Breast epithelium (tissue), 4 donors: Measurements from ENCODE around the gene MPP2. TPM values are rescaled to one million over a fixed set of nuclear protein-coding genes. Genes with fewer than 3 reads are reported as not detected.
A peak's percentile ranks its signal among the peaks of the same experiment; 100 is the strongest.

Experiments used
- DNase-seq, 2 donors: peaks; one replicate each; pipeline ENCODE4 v3.0.0-alpha.2; 2019; ENCODE audit warnings: low spot score in 2 of 2
- H3K27ac ChIP-seq, 2 donors: fragments of 200-600 bp; sonication (generic) in 1 of 2; one replicate each; pipeline ENCODE4 v1.5.1; 2016 to 2019; ENCODE audit warnings: mild to moderate bottlenecking in 1 of 2
- H3K27me3 ChIP-seq, 2 donors: fragments of 200-600 bp; sonication (generic) in 1 of 2; one replicate each; pipeline versions ENCODE4 v1.5.1 to v1.6.0; 2017 to 2019; ENCODE audit warnings: control low read depth in 1 of 2, mild to moderate bottlenecking in 1 of 2
- H3K36me3 ChIP-seq: fragments of 200-600 bp; one replicate; pipeline ENCODE4 v1.5.1; 2019
- H3K4me1 ChIP-seq, 2 donors: fragments of 200-600 bp; sonication (generic); one replicate each; pipeline ENCODE4 v1.5.1; 2016 to 2019; ENCODE audit warnings: control low read depth in 1 of 2
- H3K4me3 ChIP-seq, 3 donors: fragments of 200-600 bp; sonication (generic); 1 replicate in 2 of 3; 2 replicates in 1 of 3; pipeline ENCODE4 v1.5.1; 2016 to 2019; ENCODE audit warnings: mild to moderate bottlenecking in 3 of 3, moderate library complexity in 2 of 3
- H3K9me3 ChIP-seq, 2 donors: fragments of 200-600 bp; sonication (generic) in 1 of 2; one replicate each; pipeline ENCODE4 v1.5.1; 2016 to 2019; ENCODE audit warnings: control low read depth in 1 of 2
- POLR2A ChIP-seq: fragments of 450-650 bp; IDR thresholded peaks from one replicate; pipeline ENCODE4 v1.6.1; 2016; ENCODE audit warnings: antibody characterized with exemption, mild to moderate bottlenecking, moderate library complexity
- POLR2AphosphoS5 ChIP-seq, 3 donors: sonication (generic); formaldehyde crosslinking; IDR thresholded peaks; one replicate each; pipeline ENCODE4 v1.6.1; 2017; ENCODE audit warnings: antibody characterized with exemption in 3 of 3
- intact Hi-C: fragments of 100-400 bp; cut with DNase I; formaldehyde crosslinking; loops from one replicate; pipeline ENCODE4 v1.15.1; 2023; ENCODE audit warnings: low total_unique reads
- total RNA-seq, 3 donors: library from RNA; depleted of rRNA; stranded (reverse); fragments of >200 nt; gene quantifications; one replicate each; pipeline ENCODE4 v1.1.0, GENCODE V29; 2016
- TF ChIP-seq, protein P1 (sequence below), 3 donors: fragments of 450-650 bp; IDR thresholded peaks; one replicate each; pipeline ENCODE4 v1.5.1; 2016 to 2017; ENCODE audit warnings: antibody characterized with exemption in 3 of 3, mild to moderate bottlenecking in 3 of 3, moderate library complexity in 3 of 3

The MPP2 gene
- total RNA-seq, 3 donors from 2014 or later, result 2.6 to 7.9 (median 3.9) TPM

DNA sequence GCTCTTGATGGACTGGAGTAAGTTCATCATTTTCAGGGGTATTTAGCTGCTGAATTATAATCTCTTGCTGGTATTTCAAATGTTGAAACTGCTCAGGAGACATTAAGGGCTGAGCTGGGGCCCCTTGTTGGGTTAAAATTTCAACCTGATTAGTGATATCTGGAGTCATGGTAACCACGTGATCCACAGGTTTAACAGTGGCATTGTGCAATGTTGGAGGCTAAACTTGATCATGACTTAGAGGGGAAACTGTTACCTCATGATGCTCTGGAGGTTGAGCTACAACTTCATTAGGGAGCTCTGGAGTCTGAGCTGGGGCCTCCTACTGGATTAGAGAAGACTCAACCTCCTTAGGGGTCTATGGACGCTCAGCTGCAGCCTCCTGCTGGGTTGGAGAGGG, 17.2 kb upstream of the MPP2 start:
- Histone ChIP-seq H3K4me3 (no peak overlapping the region), H3K9me3 (no peaks in the 10 kb centered on the region), H3K27me3 (no peaks in the 10 kb centered on the region), H3K36me3 (no peaks in the 10 kb centered on the region), H3K4me1 (no peaks in the 10 kb centered on the region), H3K27ac (no peak overlapping the region)
- DNase-seq, result no peak
- TF ChIP-seq, protein P1, sequence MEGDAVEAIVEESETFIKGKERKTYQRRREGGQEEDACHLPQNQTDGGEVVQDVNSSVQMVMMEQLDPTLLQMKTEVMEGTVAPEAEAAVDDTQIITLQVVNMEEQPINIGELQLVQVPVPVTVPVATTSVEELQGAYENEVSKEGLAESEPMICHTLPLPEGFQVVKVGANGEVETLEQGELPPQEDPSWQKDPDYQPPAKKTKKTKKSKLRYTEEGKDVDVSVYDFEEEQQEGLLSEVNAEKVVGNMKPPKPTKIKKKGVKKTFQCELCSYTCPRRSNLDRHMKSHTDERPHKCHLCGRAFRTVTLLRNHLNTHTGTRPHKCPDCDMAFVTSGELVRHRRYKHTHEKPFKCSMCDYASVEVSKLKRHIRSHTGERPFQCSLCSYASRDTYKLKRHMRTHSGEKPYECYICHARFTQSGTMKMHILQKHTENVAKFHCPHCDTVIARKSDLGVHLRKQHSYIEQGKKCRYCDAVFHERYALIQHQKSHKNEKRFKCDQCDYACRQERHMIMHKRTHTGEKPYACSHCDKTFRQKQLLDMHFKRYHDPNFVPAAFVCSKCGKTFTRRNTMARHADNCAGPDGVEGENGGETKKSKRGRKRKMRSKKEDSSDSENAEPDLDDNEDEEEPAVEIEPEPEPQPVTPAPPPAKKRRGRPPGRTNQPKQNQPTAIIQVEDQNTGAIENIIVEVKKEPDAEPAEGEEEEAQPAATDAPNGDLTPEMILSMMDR (IDR thresholded peaks at IDR 0.05), result no peak
- no peak for TF ChIP-seq POLR2A
- TF ChIP-seq POLR2AphosphoS5 (IDR thresholded peaks at IDR 0.05), result no peak
- intact Hi-C loops, result no loop called here

DNA sequence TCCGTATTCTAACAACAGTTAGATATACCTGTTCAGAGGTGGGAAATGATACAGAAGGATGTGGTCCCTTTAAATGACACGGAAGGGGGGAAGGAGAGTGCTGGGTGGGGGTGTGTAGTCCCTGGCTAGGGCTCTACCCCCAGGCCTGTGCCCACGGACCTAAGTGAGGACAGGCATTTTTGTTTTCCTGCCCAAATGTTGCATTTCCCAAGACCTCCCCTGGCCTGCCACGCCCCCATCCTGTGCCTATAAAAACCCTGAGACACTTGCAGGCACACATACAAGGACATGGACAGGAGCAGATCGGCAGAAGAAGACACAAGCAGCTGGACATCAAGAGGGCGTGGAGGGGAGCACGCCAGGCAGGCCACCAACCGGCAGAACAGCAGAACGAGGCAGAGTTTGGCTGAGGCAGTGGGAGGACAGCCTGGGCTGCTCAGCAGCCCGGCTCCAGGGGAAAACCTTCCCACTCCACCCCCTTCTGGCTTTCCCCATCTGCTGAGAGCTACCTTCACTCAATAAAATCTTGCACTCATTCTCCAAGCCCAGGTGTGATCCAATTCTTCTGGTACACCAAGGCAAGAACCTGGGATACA, 13.3 kb upstream of the MPP2 start:
- no peak for TF ChIP-seq POLR2AphosphoS5 (IDR thresholded peaks at IDR 0.05)
- TF ChIP-seq POLR2A, result no peak
- TF ChIP-seq, protein P1 (IDR thresholded peaks at IDR 0.05), result no peak
- Histone ChIP-seq H3K9me3 (no peaks in the 10 kb centered on the region), H3K27me3 (no peaks in the 10 kb centered on the region), H3K27ac (no peak overlapping the region), H3K36me3 (no peaks in the 10 kb centered on the region), H3K4me3 (no peak overlapping the region), H3K4me1 (no peaks in the 10 kb centered on the region)
- intact Hi-C loops, result no loop called here
- no peak for DNase-seq

DNA sequence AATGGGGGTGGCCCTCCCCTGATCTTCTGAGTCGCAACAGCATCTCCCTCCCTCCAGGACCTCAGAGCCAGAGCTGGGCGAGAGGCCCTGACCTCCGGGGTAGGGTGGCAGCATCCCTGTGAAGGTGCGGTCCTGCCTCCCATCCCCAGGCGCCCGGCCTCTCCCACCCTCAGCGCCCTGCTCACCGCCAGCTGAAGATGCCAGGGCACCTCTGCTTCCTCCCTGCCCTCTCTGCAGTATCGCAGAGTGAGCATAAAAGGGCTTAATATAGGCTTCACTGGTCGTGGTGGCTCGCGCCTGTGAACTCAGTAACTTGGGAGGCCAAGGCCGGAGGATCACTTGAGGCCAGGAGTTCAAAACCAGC, 10.7 kb upstream of the MPP2 start:
- TF ChIP-seq, protein P1 (IDR thresholded peaks at IDR 0.05), result no peak
- TF ChIP-seq POLR2A (no peak), POLR2AphosphoS5 (IDR thresholded peaks at IDR 0.05) (no peak)
- H3K9me3 ChIP-seq, result no peaks in the 10 kb centered on the region

DNA sequence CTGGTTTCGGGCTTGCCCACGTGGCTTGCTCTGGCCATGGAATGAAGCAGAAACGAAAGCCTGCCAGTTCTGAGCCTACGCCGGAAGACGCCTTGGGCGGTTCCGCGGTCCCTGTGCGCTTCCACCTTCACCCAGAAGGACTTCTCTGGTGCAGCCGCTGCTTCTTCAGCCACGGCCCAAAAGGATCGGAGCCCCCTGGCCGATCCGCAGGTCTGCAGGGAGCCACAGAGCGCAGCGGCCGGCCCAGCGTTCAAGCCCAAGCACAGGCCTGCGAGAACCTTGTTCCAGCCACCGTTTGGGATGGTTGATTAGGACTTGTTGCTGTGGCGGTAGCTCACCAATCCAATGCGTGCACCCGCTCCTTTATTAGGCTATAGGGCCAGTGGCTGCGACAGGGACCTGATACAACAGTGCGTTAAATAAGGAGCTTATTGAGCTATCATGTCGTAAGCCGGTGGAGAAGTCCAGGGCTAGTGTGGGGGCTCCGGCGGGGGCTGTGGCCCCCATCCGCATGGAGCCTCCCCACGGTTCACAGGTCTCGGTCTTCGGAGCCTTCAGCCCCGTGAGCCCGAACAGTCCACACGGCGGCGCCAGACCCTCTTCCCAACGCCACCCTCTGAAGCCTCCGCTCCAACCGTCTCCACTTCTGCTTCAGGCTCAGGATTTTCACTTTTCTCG, 10.2 kb upstream of the MPP2 start:
- intact Hi-C loops, result no loop called here
- no peak for DNase-seq
- no peaks in the 10 kb centered on the region for H3K9me3 ChIP-seq
- no peak for TF ChIP-seq POLR2AphosphoS5 (IDR thresholded peaks at IDR 0.05)
- TF ChIP-seq POLR2A, result no peak
- TF ChIP-seq, protein P1 (IDR thresholded peaks at IDR 0.05), result peak in 1 of 3 donors; percentile 28
- peak overlapping the region; percentile 7 to 47 (median 12) for H3K4me3 ChIP-seq
- H3K27me3 ChIP-seq, result no peaks in the 10 kb centered on the region
- no peaks in the 10 kb centered on the region for H3K4me1 ChIP-seq
- H3K36me3 ChIP-seq, result no peaks in the 10 kb centered on the region
- H3K27ac ChIP-seq, result no peak overlapping the region

More for the DNA sequence above, 10.7 kb upstream of the MPP2 start:
- Histone ChIP-seq H3K27me3 (no peaks in the 10 kb centered on the region), H3K27ac (no peak overlapping the region), H3K36me3 (no peaks in the 10 kb centered on the region), H3K4me3 (peak overlapping the region in 2 of 3 donors; percentile 7 to 47), H3K4me1 (no peaks in the 10 kb centered on the region)
- intact Hi-C loops, result no loop called here
- no peak for DNase-seq

DNA sequence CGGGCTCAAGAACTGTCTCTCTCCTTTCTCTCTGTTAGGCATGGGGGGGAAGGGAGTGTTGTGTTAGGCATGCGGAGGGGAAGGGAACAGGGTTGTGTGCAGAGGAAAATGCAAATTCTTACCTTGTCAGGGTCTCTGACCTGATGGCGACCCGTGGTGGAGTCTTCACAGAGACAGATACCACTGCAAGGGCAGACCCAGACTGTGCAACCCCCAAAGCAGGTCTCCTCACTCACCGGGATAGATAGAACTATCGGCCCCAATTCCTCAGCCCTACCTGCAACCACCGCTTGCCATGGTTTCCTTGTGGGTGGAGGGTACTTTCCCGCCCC, 9.6 kb upstream of the MPP2 start:
- Histone ChIP-seq H3K4me1 (no peaks in the 10 kb centered on the region), H3K27me3 (no peaks in the 10 kb centered on the region), H3K27ac (no peak overlapping the region), H3K36me3 (no peaks in the 10 kb centered on the region), H3K9me3 (no peaks in the 10 kb centered on the region), H3K4me3 (peak overlapping the region; percentile 7 to 47 (median 12))
- TF ChIP-seq, protein P1 (IDR thresholded peaks at IDR 0.05), result no peak
- TF ChIP-seq POLR2AphosphoS5 (IDR thresholded peaks at IDR 0.05) (no peak), POLR2A (no peak)
- intact Hi-C loops, result no loop called here
- DNase-seq, result no peak
